ENCODE data around the gene MGRN1.

GRCh38 chr16:4694642-4695451 is 70.2 kb downstream of the MGRN1 start:
- TF ChIP-seq, protein P1, sequence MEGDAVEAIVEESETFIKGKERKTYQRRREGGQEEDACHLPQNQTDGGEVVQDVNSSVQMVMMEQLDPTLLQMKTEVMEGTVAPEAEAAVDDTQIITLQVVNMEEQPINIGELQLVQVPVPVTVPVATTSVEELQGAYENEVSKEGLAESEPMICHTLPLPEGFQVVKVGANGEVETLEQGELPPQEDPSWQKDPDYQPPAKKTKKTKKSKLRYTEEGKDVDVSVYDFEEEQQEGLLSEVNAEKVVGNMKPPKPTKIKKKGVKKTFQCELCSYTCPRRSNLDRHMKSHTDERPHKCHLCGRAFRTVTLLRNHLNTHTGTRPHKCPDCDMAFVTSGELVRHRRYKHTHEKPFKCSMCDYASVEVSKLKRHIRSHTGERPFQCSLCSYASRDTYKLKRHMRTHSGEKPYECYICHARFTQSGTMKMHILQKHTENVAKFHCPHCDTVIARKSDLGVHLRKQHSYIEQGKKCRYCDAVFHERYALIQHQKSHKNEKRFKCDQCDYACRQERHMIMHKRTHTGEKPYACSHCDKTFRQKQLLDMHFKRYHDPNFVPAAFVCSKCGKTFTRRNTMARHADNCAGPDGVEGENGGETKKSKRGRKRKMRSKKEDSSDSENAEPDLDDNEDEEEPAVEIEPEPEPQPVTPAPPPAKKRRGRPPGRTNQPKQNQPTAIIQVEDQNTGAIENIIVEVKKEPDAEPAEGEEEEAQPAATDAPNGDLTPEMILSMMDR (IDR thresholded peaks at IDR 0.05; ENCODE audit: poor library complexity, severe bottlenecking) = no peak
- TF ChIP-seq SMC3 (conservative IDR thresholded peaks at IDR 0.05; ENCODE audit: poor library complexity) (no peak), TAF1 (IDR thresholded peaks at IDR 0.05; ENCODE audit: low read depth) (no peak), EZH2 (IDR thresholded peaks at IDR 0.05; ENCODE audit: borderline replicate concordance, insufficient read depth, low read length, poor library complexity, severe bottlenecking) (no peak), RAD21 (conservative IDR thresholded peaks at IDR 0.05) (no peak), MXI1 (conservative IDR thresholded peaks at IDR 0.05; ENCODE audit: poor library complexity, severe bottlenecking) (no peak), POLR2AphosphoS5 (IDR thresholded peaks at IDR 0.05) (no peak), EP300 (conservative IDR thresholded peaks at IDR 0.05; ENCODE audit: poor library complexity, severe bottlenecking) (no peak)
- TF ChIP-seq, protein P2, sequence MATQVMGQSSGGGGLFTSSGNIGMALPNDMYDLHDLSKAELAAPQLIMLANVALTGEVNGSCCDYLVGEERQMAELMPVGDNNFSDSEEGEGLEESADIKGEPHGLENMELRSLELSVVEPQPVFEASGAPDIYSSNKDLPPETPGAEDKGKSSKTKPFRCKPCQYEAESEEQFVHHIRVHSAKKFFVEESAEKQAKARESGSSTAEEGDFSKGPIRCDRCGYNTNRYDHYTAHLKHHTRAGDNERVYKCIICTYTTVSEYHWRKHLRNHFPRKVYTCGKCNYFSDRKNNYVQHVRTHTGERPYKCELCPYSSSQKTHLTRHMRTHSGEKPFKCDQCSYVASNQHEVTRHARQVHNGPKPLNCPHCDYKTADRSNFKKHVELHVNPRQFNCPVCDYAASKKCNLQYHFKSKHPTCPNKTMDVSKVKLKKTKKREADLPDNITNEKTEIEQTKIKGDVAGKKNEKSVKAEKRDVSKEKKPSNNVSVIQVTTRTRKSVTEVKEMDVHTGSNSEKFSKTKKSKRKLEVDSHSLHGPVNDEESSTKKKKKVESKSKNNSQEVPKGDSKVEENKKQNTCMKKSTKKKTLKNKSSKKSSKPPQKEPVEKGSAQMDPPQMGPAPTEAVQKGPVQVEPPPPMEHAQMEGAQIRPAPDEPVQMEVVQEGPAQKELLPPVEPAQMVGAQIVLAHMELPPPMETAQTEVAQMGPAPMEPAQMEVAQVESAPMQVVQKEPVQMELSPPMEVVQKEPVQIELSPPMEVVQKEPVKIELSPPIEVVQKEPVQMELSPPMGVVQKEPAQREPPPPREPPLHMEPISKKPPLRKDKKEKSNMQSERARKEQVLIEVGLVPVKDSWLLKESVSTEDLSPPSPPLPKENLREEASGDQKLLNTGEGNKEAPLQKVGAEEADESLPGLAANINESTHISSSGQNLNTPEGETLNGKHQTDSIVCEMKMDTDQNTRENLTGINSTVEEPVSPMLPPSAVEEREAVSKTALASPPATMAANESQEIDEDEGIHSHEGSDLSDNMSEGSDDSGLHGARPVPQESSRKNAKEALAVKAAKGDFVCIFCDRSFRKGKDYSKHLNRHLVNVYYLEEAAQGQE (IDR thresholded peaks at IDR 0.05; ENCODE audit: borderline replicate concordance) = no peak

Data from neural cell (in vitro differentiated cells).